Measurements from ENCODE around the gene GPC5. TPM values are rescaled to one million over a fixed set of nuclear protein-coding genes. Genes with fewer than 3 reads are reported as not detected.

The GPC5 gene
- total RNA-seq, 2 experiments from 2014 or later: 0.63 to 0.66 TPM

- Mint-ChIP-seq H3K9me3 (ENCODE audit: low read depth) (no peaks in the 10 kb centered on the region), H3K27ac (no peak overlapping the region), H3K27me3 (no peaks in the 10 kb centered on the region), H3K36me3 (ENCODE audit: low read depth) (no peaks in the 10 kb centered on the region), H3K4me3 (no peak overlapping the region), H3K4me1 (no peaks in the 10 kb centered on the region)
- DNase-seq (no peak), ATAC-seq (no peak)
- ChIA-PET CTCF (no interaction called here), POLR2A (no interaction called here)
- intact Hi-C loops (cut with DNase I, micrococcal nuclease): no loop called here
Measured at GRCh38 chr13:92573467-92574057, 1175.1 kb downstream of the GPC5 start.

- Mint-ChIP-seq H3K4me3 (no peak overlapping the region), H3K36me3 (ENCODE audit: low read depth) (no peaks in the 10 kb centered on the region), H3K27me3 (no peaks in the 10 kb centered on the region), H3K27ac (no peak overlapping the region), H3K9me3 (ENCODE audit: low read depth) (no peaks in the 10 kb centered on the region), H3K4me1 (no peaks in the 10 kb centered on the region)
- ATAC-seq (no peak), DNase-seq (no peak)
- intact Hi-C loops (cut with DNase I, micrococcal nuclease): no loop called here
- POLR2A ChIA-PET: no interaction called here
- CTCF ChIA-PET: no interaction called here
Measured at GRCh38 chr13:92574499-92574898, 1176.1 kb downstream of the GPC5 start.

- H3K4me3 Mint-ChIP-seq: no peak overlapping the region
- POLR2A ChIA-PET: no interaction called here
Measured at GRCh38 chr13:92575777-92576176, 1177.4 kb downstream of the GPC5 start.

GRCh38 chr13:92578358-92578757 lies 1179.9 kb downstream of the GPC5 start:
- POLR2A ChIA-PET: no interaction called here
- ATAC-seq: no peak
- H3K27me3 Mint-ChIP-seq: no peaks in the 10 kb centered on the region
- H3K4me3 Mint-ChIP-seq: no peak overlapping the region
- no peaks in the 10 kb centered on the region for H3K36me3 Mint-ChIP-seq (ENCODE audit: low read depth)
- CTCF ChIA-PET: no interaction called here
- no peak for DNase-seq
- H3K27ac Mint-ChIP-seq: no peak overlapping the region
- intact Hi-C loops (cut with DNase I, micrococcal nuclease): no loop called here
- H3K9me3 Mint-ChIP-seq (ENCODE audit: low read depth): peaks cover 3% of the 10 kb centered on the region
- no peaks in the 10 kb centered on the region for H3K4me1 Mint-ChIP-seq

More at GRCh38 chr13:92575777-92576176, 1177.4 kb downstream of the GPC5 start:
- intact Hi-C loops (cut with DNase I, micrococcal nuclease): no loop called here
- H3K36me3 Mint-ChIP-seq (ENCODE audit: low read depth): no peaks in the 10 kb centered on the region
- no peaks in the 10 kb centered on the region for H3K9me3 Mint-ChIP-seq (ENCODE audit: low read depth)
- no peak for ATAC-seq
- H3K27me3 Mint-ChIP-seq: no peaks in the 10 kb centered on the region
- CTCF ChIA-PET: no interaction called here
- H3K4me1 Mint-ChIP-seq: no peaks in the 10 kb centered on the region
- H3K27ac Mint-ChIP-seq: no peak overlapping the region
- no peak for DNase-seq

GRCh38 chr13:92589955-92590354 lies 1191.5 kb downstream of the GPC5 start:
- ATAC-seq (no peak), DNase-seq (no peak)
- Mint-ChIP-seq H3K4me3 (no peak overlapping the region), H3K4me1 (no peaks in the 10 kb centered on the region), H3K36me3 (ENCODE audit: low read depth) (no peaks in the 10 kb centered on the region), H3K9me3 (ENCODE audit: low read depth) (peaks cover 21% of the 10 kb centered on the region), H3K27me3 (no peaks in the 10 kb centered on the region), H3K27ac (no peak overlapping the region)
- CTCF ChIA-PET: no interaction called here
- intact Hi-C loops (cut with DNase I, micrococcal nuclease): no loop called here
- POLR2A ChIA-PET: no interaction called here

- no peaks in the 10 kb centered on the region for H3K36me3 Mint-ChIP-seq (ENCODE audit: low read depth)
- DNase-seq (no peak), ATAC-seq (no peak)
- no peak overlapping the region for H3K27ac Mint-ChIP-seq
- ChIA-PET POLR2A (no interaction called here), CTCF (interaction anchor here (0.6 kb wide), 1 partner anchor 15 kb away, joined by 3 read pairs; no protein-coding TSS in a partner anchor)
- H3K27me3 Mint-ChIP-seq: no peaks in the 10 kb centered on the region
- H3K4me3 Mint-ChIP-seq: no peak overlapping the region
- intact Hi-C loops (cut with DNase I, micrococcal nuclease): no loop called here
- no peaks in the 10 kb centered on the region for H3K4me1 Mint-ChIP-seq
- H3K9me3 Mint-ChIP-seq (ENCODE audit: low read depth): peaks cover 21% of the 10 kb centered on the region
Measured at GRCh38 chr13:92590503-92590908, 1192.1 kb downstream of the GPC5 start.

GRCh38 chr13:92591117-92591516 lies 1192.7 kb downstream of the GPC5 start:
- POLR2A ChIA-PET: no interaction called here
- peaks cover 17% of the 10 kb centered on the region for H3K9me3 Mint-ChIP-seq (ENCODE audit: low read depth)
- H3K4me1 Mint-ChIP-seq: no peaks in the 10 kb centered on the region
- no peaks in the 10 kb centered on the region for H3K27me3 Mint-ChIP-seq
- H3K36me3 Mint-ChIP-seq (ENCODE audit: low read depth): no peaks in the 10 kb centered on the region
- H3K27ac Mint-ChIP-seq: no peak overlapping the region
- no peak overlapping the region for H3K4me3 Mint-ChIP-seq
- CTCF ChIA-PET: interaction anchor here (0.6 kb wide), 1 partner anchor 15 kb away, joined by 3 read pairs; no protein-coding TSS in a partner anchor
- DNase-seq: no peak
- no peak for ATAC-seq
- intact Hi-C loops (cut with DNase I, micrococcal nuclease): no loop called here

GRCh38 chr13:92592757-92593156 lies 1194.3 kb downstream of the GPC5 start:
- H3K27ac Mint-ChIP-seq: no peak overlapping the region
- ChIA-PET POLR2A (no interaction called here), CTCF (no interaction called here)
- H3K4me3 Mint-ChIP-seq: no peak overlapping the region
- H3K4me1 Mint-ChIP-seq: no peaks in the 10 kb centered on the region
- DNase-seq (no peak), ATAC-seq (no peak)
- H3K36me3 Mint-ChIP-seq (ENCODE audit: low read depth): no peaks in the 10 kb centered on the region
- H3K27me3 Mint-ChIP-seq: no peaks in the 10 kb centered on the region
- peaks cover 19% of the 10 kb centered on the region for H3K9me3 Mint-ChIP-seq (ENCODE audit: low read depth)
- intact Hi-C loops (cut with DNase I, micrococcal nuclease): no loop called here

- intact Hi-C loops (cut with DNase I, micrococcal nuclease): no loop called here
- H3K4me3 Mint-ChIP-seq: no peak overlapping the region
- POLR2A ChIA-PET: no interaction called here
- ATAC-seq: no peak
- no peaks in the 10 kb centered on the region for H3K27me3 Mint-ChIP-seq
- no peaks in the 10 kb centered on the region for H3K4me1 Mint-ChIP-seq
- H3K27ac Mint-ChIP-seq: no peak overlapping the region
- H3K9me3 Mint-ChIP-seq (ENCODE audit: low read depth): peaks cover 5% of the 10 kb centered on the region
- CTCF ChIA-PET: no interaction called here
- no peak for DNase-seq
- H3K36me3 Mint-ChIP-seq (ENCODE audit: low read depth): no peaks in the 10 kb centered on the region
Measured at GRCh38 chr13:92602560-92602959, 1204.1 kb downstream of the GPC5 start.

- H3K9me3 Mint-ChIP-seq (ENCODE audit: low read depth): no peaks in the 10 kb centered on the region
- intact Hi-C loops (cut with DNase I, micrococcal nuclease): no loop called here
- ChIA-PET CTCF (no interaction called here), POLR2A (no interaction called here)
- no peak overlapping the region for H3K4me3 Mint-ChIP-seq
- no peaks in the 10 kb centered on the region for H3K4me1 Mint-ChIP-seq
- H3K36me3 Mint-ChIP-seq (ENCODE audit: low read depth): no peaks in the 10 kb centered on the region
- no peaks in the 10 kb centered on the region for H3K27me3 Mint-ChIP-seq
- ATAC-seq (no peak), DNase-seq (no peak)
- no peak overlapping the region for H3K27ac Mint-ChIP-seq
Measured at GRCh38 chr13:92609376-92609775, 1211.0 kb downstream of the GPC5 start.

- Mint-ChIP-seq H3K27me3 (no peaks in the 10 kb centered on the region), H3K36me3 (ENCODE audit: low read depth) (no peaks in the 10 kb centered on the region), H3K4me3 (no peak overlapping the region), H3K4me1 (no peaks in the 10 kb centered on the region), H3K9me3 (ENCODE audit: low read depth) (peaks cover 3% of the 10 kb centered on the region), H3K27ac (no peak overlapping the region)
- POLR2A ChIA-PET: no interaction called here
- intact Hi-C loops (cut with DNase I, micrococcal nuclease): no loop called here
- CTCF ChIA-PET: no interaction called here
- DNase-seq: no peak
- ATAC-seq: no peak
Measured at GRCh38 chr13:92612892-92613291, 1214.5 kb downstream of the GPC5 start.

GRCh38 chr13:92613921-92614320 lies 1215.5 kb downstream of the GPC5 start:
- H3K36me3 Mint-ChIP-seq (ENCODE audit: low read depth): no peaks in the 10 kb centered on the region
- DNase-seq (no peak), ATAC-seq (no peak)
- intact Hi-C loops (cut with DNase I, micrococcal nuclease): no loop called here
- ChIA-PET CTCF (no interaction called here), POLR2A (no interaction called here)
- no peak overlapping the region for H3K27ac Mint-ChIP-seq
- peaks cover 3% of the 10 kb centered on the region for H3K9me3 Mint-ChIP-seq (ENCODE audit: low read depth)
- no peak overlapping the region for H3K4me3 Mint-ChIP-seq
- no peaks in the 10 kb centered on the region for H3K4me1 Mint-ChIP-seq
- no peaks in the 10 kb centered on the region for H3K27me3 Mint-ChIP-seq

GRCh38 chr13:92621985-92622384 lies 1223.6 kb downstream of the GPC5 start:
- no peaks in the 10 kb centered on the region for H3K36me3 Mint-ChIP-seq (ENCODE audit: low read depth)
- no peak overlapping the region for H3K27ac Mint-ChIP-seq
- CTCF ChIA-PET: no interaction called here
- H3K9me3 Mint-ChIP-seq (ENCODE audit: low read depth): peaks cover 6% of the 10 kb centered on the region
- DNase-seq (no peak), ATAC-seq (no peak)
- H3K4me3 Mint-ChIP-seq: no peak overlapping the region
- intact Hi-C loops (cut with DNase I, micrococcal nuclease): no loop called here
- no peaks in the 10 kb centered on the region for H3K4me1 Mint-ChIP-seq
- POLR2A ChIA-PET: no interaction called here
- no peaks in the 10 kb centered on the region for H3K27me3 Mint-ChIP-seq
